KBM-7 (cell line): Measurements from ENCODE around the gene CCL14.
"Not testable (repeated sequence)": the region's sequence is repeated elsewhere in the genome, so short reads cannot be mapped to it uniquely, and the experiment has no call there.

Experiments used
- DNase-seq: peaks from one replicate; pipeline ENCODE4 v3.0.0-alpha.2; 2015
- in situ Hi-C: fragments of 300-500 bp; cut with MboI; formaldehyde crosslinking; loops from 2 replicates; pipeline ENCODE4 v1.14.3; 2020; ENCODE audit warnings: low sequenced_read_pairs, low pct_unique_long_range_greater_than_20kb, mixed read lengths

CCL14 gene

DNA sequence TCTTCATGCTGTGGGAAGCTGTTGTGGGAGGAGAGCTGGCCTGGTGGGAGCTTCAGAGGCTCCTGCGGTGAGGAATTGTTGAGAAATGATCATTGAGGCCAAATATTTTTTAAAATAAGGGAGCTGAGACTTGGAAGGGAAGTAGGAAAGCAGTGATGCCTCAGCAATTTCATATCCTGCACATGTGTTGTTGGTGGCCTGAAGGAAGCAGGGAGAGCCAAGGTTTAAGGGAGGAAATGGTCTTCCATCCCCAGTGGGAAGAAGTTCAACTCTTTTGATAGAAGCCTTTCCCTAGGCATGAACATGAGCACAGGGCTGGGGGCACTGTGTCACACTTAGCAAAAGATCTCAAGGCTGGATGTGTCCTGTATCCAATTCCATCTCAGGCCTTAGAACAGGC, at the start of gene CCL14:
Gene CCL14, minus strand, starts transcription at position 87 of the 400 bp plus-strand sequence. Its CDS starts 80 bp downstream, at position 7.
- DNase-seq: no peak
- in situ Hi-C loops: no loop called here

GRCh38 chr17:36036235-36036634, 49.7 kb upstream of the CCL14 start:
- in situ Hi-C loops: no loop called here
- peak; percentile 82 for DNase-seq

- in situ Hi-C loops: no loop called here
- DNase-seq: peak; percentile 60
Measured at GRCh38 chr17:36034127-36034526, 47.6 kb upstream of the CCL14 start.

DNA sequence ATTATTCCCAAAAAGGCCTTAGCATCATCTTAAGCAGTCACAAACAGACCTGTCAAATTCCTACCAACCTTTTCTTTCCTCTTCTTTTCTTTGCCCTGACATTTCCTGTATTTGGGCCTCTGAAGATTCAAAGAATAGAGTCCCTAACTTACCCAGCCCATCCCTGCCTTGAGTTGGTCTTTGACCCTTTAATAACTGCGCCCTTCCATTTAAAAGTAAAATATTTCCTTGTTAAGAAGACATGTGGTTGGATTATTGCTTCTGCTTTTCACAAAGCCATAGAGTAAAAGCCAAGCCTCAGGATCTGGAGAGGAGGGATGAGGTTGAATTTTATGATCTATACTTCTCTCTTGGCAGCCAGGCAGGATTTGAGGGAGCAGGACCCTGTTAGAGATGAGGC, 44.4 kb upstream of the CCL14 start:
- no peak for DNase-seq
- in situ Hi-C loops: no loop called here

- in situ Hi-C loops: no loop called here
- DNase-seq: no peak
Measured at GRCh38 chr17:36027761-36028160, 41.2 kb upstream of the CCL14 start.

DNA sequence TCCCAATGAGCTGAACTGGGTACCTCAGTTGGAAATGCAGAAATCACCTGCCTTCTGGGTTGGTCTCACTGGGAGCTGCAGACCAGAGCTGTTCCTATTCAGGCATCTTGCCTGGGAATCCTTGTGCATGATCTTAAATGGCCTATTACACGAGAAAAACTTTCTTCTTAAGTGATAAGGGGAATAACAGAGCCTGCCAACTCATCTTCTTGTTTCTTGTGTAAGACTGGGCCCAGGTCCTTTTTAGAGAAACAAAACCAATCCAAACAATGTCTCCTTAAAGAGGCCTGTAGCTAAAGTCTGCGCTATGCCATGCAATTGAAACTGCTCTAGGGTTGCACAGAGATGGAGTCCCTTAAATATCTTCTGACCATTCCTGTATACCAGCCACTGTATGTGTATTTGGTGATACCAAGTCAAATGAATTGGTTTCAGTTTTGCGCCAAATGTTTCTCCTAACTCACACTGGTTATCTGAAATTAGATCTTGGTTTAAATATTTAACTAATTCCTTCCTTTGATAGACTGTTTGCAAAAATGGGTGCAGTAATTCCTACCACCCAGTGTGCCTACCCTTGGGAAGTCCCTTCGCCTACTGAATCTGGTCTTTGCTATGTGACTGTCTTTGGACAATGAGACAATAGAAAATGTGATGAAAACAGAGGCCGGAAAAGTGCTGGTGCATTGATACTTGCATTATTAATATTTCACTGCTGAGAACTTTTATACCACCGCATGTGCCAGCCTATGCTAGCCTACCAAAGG, 37.8 kb upstream of the CCL14 start:
- in situ Hi-C loops: no loop called here
- no peak for DNase-seq

DNA sequence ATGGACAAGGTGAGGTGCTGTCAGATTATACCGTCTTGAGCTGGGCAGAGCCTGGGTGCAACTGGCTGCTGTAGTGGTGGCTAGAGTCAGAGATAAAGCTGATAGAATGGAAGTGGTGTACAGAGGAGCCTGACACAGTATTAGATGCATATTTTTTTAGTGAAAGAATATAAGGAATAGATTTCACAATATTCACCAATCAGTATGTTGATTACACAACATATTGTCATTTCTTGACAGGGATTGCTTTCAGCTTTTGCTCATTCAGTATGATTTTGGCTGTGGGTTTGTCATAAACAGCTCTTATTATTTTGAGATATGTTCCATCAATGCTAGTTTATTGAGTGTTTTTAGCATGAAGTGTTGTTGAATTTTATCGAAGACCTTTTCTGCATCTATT, 32.9 kb upstream of the CCL14 start:
- in situ Hi-C loops: no loop called here
- no peak for DNase-seq

GRCh38 chr17:36017799-36018198, 31.3 kb upstream of the CCL14 start, which contains the start of gene CCL23:
CCL23 (minus strand) TSS chr17:36017972; CDS start chr17:36017897, 75 bp downstream.
- DNase-seq: peak; percentile 20
- in situ Hi-C loops: no loop called here

DNA sequence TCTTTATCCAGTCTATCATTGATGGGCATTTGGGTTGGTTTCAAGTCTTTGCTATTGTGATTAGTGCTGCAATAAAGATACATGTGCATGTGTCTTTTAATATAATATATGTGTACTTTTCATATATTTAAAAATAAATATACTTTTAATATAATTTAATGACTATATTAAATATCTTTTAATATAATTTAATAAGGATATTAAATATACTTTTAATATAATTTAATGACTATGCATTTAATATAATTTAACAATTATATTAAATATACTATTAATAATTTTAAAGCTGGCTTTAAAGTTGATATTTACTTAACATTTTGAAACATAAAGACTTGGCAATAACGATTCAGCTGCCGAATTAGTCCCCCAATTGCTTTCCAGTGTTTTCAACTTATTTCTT, 30.0 kb upstream of the CCL14 start:
- DNase-seq: no peak
- in situ Hi-C loops: no loop called here

GRCh38 chr17:36015895-36016294, 29.4 kb upstream of the CCL14 start:
- in situ Hi-C loops, DNase-seq: not testable (repeated sequence)

DNA sequence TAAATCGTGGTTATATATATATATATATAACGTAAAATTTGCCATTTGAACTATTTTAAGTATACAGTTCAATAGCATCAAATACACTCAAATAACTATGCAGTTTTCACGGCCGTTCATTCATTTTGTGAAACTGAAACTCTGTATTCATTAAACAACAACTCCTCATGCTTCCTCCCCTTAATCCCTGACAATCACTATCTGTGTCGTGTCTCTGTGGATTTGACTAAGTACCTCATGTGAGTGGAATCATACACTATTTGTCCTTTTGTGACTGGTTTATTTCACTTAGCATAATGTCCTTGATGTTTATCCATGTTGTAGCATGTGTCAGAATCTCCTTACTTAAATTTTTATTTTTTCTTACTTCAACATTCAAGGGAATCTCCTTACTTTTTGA, 28.4 kb upstream of the CCL14 start:
- in situ Hi-C loops: no loop called here
- no peak for DNase-seq

GRCh38 chr17:36011201-36011600, 24.7 kb upstream of the CCL14 start:
- in situ Hi-C loops: no loop called here
- no peak for DNase-seq

DNA sequence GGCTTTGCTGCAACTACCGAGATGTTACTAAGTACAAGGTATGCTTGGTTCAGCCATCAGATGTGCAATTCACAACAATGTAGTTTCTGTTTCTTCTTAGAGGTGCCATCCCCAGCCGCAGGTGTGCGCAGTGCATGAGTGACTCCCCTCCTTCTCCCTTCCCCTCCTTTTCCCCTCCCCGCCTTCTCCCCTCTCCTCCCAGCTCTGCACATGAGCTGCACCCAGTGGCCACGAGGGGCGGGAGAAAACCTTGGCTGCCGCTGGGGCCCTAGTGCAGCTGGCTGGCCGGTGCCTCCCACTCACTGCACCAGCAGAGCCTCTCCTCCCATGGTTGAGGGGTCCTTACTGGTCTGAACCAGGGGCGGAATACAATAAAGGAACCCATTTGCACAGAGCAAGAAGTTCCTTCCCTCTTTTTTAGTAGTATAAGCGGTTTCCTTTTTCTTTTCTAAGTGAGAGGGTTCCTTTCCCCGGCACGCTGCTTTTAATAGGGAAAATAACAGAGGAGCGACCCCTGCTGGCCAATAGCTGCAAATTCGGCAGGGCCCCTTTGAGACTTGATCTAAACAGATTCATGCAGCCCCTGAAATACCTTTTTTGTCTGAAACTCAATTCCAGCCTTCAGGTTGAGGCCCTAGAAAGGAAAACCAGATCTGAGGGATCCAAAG, 22.6 kb upstream of the CCL14 start:
- in situ Hi-C loops: no loop called here
- peak; percentile 56 for DNase-seq

DNA sequence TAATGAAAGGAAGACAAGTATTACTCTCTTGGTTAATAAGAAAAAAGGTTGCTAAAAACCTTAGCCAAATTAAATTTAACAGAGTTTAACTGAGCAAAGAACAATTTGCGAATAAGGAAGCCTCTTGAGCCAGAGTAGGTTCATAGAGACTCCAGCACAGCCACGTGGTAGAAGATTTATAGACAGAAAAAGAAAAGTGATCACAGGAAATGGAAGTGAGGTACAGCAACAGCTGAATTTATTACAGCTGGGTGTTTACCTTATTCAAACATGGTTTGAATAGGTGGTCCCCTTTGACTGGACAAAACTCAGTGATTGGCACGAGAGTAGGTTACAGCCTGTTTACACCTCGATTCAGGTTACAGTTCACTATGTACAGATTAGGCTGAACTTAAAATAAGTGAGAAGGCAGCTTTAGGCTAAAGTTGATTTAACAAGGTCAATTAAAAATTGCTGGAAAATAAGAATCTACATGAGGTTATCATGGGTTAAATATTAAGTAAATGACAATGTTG, 18.1 kb upstream of the CCL14 start:
- DNase-seq: no peak
- in situ Hi-C loops: no loop called here

- in situ Hi-C loops: no loop called here
- DNase-seq: no peak
Measured at GRCh38 chr17:36002631-36003030, 16.1 kb upstream of the CCL14 start.

DNA sequence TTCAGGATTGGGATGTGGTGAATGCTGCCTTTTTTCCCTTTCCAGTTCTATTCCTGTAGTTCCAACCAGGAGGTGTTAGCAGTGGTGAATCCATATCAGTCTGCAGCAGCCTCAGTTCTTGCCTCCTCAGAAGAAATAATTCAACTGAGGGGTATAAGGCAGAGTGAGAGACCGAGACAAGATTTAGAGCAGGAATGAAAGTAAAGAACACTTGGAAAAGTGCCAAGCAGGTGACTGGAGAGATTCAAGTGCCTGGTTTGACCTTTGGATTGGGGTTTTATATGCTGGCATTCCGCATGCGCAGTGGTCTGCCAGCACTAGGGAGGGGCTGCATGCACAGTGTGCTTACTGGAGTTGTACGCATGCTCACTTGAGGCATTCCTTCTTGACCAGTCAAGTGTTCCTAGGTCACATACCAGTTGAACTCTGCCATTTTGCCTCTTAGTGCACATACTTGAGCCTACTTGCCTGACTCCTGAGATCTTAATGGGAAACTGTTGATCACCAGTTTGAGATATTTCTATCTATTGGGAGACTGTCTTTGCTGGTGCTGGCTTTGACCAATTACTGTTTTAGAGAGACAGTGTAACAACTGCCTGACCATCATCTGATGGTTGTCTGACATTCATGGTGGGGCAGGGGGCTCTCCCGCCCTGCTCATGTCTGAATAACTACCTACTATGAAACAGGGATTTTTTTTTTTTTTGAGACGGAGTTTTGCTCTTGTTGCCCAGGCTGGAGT, 15.5 kb upstream of the CCL14 start:
- no peak for DNase-seq
- in situ Hi-C loops: no loop called here

DNA sequence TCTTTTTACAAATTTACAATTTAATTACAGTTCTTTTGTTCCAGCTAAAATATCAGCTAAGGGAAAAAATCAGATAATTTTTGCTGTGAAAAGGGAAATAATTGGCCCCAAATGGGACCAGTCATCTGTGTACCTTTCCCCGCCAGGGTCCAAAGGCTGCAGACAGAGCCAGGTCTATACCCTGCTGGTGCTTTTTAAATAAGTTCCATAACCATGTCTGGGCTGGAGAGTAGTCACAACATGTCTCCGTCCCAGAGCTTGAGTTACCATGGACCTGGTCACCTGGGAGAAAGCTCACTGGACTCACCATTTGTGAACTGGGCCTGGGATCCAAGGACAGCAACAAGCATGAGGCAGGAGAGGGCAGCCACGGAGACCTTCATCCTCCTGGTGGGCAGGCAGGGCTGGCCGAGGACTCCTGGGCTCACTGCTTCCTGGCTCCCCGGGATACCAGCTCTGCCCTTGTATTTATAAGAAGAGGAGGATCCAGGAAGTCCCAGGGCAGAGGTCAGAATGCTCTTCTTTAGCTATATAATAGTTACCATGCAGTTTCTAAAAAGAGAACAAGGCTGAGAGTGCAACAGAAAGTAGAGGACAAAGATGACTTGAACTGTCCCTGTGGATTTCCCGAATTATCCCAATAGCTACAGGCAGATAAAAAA, 14.7 kb upstream of the CCL14 start, which contains the start of gene CCL15:
Gene CCL15, minus strand, starts transcription at position 444 of the 662 bp plus-strand sequence. Its CDS starts 61 bp downstream, at position 383.
- DNase-seq: no peak
- in situ Hi-C loops: no loop called here

- in situ Hi-C loops: no loop called here
- DNase-seq: no peak
Measured at GRCh38 chr17:36000732-36001109, 14.2 kb upstream of the CCL14 start.

- in situ Hi-C loops: no loop called here
Measured at GRCh38 chr17:35998756-35999155, 12.2 kb upstream of the CCL14 start.

More at GRCh38 chr17:35998756-35999155, 12.2 kb upstream of the CCL14 start:
- DNase-seq: no peak
